ENCODE measurements around the gene XPO6.

XPO6 gene

GRCh38 chr16:28096983-28097899 is 114.5 kb downstream of the XPO6 start:
- in situ Hi-C loops (cut with HindIII; ENCODE audit: low sequenced_read_pairs) = no loop called here

- in situ Hi-C loops (cut with HindIII; ENCODE audit: low sequenced_read_pairs) = no loop called here
These were observed 118.4 kb downstream of the XPO6 start for GRCh38 chr16:28093385-28093725.

GRCh38 chr16:28092721-28093384 is 118.9 kb downstream of the XPO6 start:
- in situ Hi-C loops (cut with HindIII; ENCODE audit: low sequenced_read_pairs) = no loop called here

GRCh38 chr16:28091656-28092055 is 120.1 kb downstream of the XPO6 start:
- in situ Hi-C loops (cut with HindIII; ENCODE audit: low sequenced_read_pairs) = no loop called here

GRCh38 chr16:28090646-28091377 is 121.0 kb downstream of the XPO6 start:
- in situ Hi-C loops (cut with HindIII; ENCODE audit: low sequenced_read_pairs) = no loop called here

GRCh38 chr16:28089992-28090365 is 121.8 kb downstream of the XPO6 start:
- in situ Hi-C loops (cut with HindIII; ENCODE audit: low sequenced_read_pairs) = no loop called here

GRCh38 chr16:28089205-28089991 is 122.4 kb downstream of the XPO6 start:
- in situ Hi-C loops (cut with HindIII; ENCODE audit: low sequenced_read_pairs) = no loop called here

GRCh38 chr16:28087675-28088300 is 124.0 kb downstream of the XPO6 start:
- in situ Hi-C loops (cut with HindIII; ENCODE audit: low sequenced_read_pairs) = no loop called here

GRCh38 chr16:28087140-28087660 is 124.6 kb downstream of the XPO6 start:
- in situ Hi-C loops (cut with HindIII; ENCODE audit: low sequenced_read_pairs) = no loop called here

- in situ Hi-C loops (cut with HindIII; ENCODE audit: low sequenced_read_pairs) = no loop called here
These were observed 125.3 kb downstream of the XPO6 start for GRCh38 chr16:28086186-28087139.

GRCh38 chr16:28085389-28086171 is 126.2 kb downstream of the XPO6 start:
- in situ Hi-C loops (cut with HindIII; ENCODE audit: low sequenced_read_pairs) = no loop called here

- in situ Hi-C loops (cut with HindIII; ENCODE audit: low sequenced_read_pairs) = no loop called here
These were observed 127.6 kb downstream of the XPO6 start for GRCh38 chr16:28084209-28084608.

- in situ Hi-C loops (cut with HindIII; ENCODE audit: low sequenced_read_pairs) = no loop called here
These were observed 129.1 kb downstream of the XPO6 start for GRCh38 chr16:28082624-28083023.

- in situ Hi-C loops (cut with HindIII; ENCODE audit: low sequenced_read_pairs) = no loop called here
These were observed 130.3 kb downstream of the XPO6 start for GRCh38 chr16:28081391-28081968.

GRCh38 chr16:28078261-28078660 is 133.5 kb downstream of the XPO6 start:
- in situ Hi-C loops (cut with HindIII; ENCODE audit: low sequenced_read_pairs) = no loop called here

- in situ Hi-C loops (cut with HindIII; ENCODE audit: low sequenced_read_pairs) = no loop called here
These were observed 137.9 kb downstream of the XPO6 start for GRCh38 chr16:28073836-28074235.

GRCh38 chr16:28072087-28072486 is 139.7 kb downstream of the XPO6 start:
- in situ Hi-C loops (cut with HindIII; ENCODE audit: low sequenced_read_pairs) = no loop called here

Data from DLD1 (cell line).